Suprapubic skin (tissue), 4 donors: Measurements from ENCODE around the gene COL26A1. TPM values are rescaled to one million over a fixed set of nuclear protein-coding genes. Genes with fewer than 3 reads are reported as not detected.
"Not testable (repeated sequence)": the region's sequence is repeated elsewhere in the genome, so short reads cannot be mapped to it uniquely, and the experiment has no call there.

Experiments used
- DNase-seq, 2 donors: peaks; one replicate each; pipeline ENCODE4 v3.0.0-alpha.2; 2019; ENCODE audit warnings: low spot score in 2 of 2
- H3K27ac ChIP-seq: fragments of 200-600 bp; sonication (generic); one replicate; pipeline ENCODE4 v1.5.1; 2019
- H3K27me3 ChIP-seq: fragments of 200-600 bp; sonication (generic); one replicate; pipeline ENCODE4 v1.5.1; 2019
- H3K36me3 ChIP-seq: fragments of 200-600 bp; sonication (generic); one replicate; pipeline ENCODE4 v1.5.1; 2019
- H3K4me1 ChIP-seq: fragments of 200-600 bp; sonication (generic); one replicate; pipeline ENCODE4 v1.5.1; 2019
- H3K4me3 ChIP-seq: fragments of 200-600 bp; sonication (generic); one replicate; pipeline ENCODE4 v1.5.1; 2019; ENCODE audit warnings: mild to moderate bottlenecking
- H3K9me3 ChIP-seq: fragments of 200-600 bp; sonication (generic); one replicate; pipeline ENCODE4 v1.5.1; 2019
- EP300 ChIP-seq: sonication (generic); formaldehyde crosslinking; IDR thresholded peaks from one replicate; pipeline ENCODE4 v1.6.1; 2017; ENCODE audit warnings: antibody characterized with exemption
- POLR2A ChIP-seq, 2 donors: fragments of 450-650 bp; IDR thresholded peaks; one replicate each; pipeline ENCODE4 v1.6.1; 2017; ENCODE audit warnings: antibody characterized with exemption in 2 of 2, mild to moderate bottlenecking in 2 of 2, moderate library complexity in 2 of 2
- POLR2AphosphoS5 ChIP-seq, 3 donors: sonication (generic); formaldehyde crosslinking; IDR thresholded peaks; one replicate each; pipeline ENCODE4 v1.6.1; 2017; ENCODE audit warnings: antibody characterized with exemption in 3 of 3
- whole genome bisulfite sequencing: methylation state at CpG from one replicate; pipeline ENCODE4 v1.1.5; 2018; 5-methylcytosine and 5-hydroxymethylcytosine counted together
- total RNA-seq, 4 donors: library from RNA; depleted of rRNA; stranded (reverse); fragments of >200 nt; gene quantifications; one replicate each; pipeline ENCODE4 v1.1.0, GENCODE V29; 2016
- TF ChIP-seq, protein P1 (sequence below), 2 donors: fragments of 200-600 bp in 1 of 2; fragments of 450-650 bp in 1 of 2; sonication (generic) in 1 of 2; IDR thresholded peaks; one replicate each; pipeline ENCODE4 v1.5.1; 2016 to 2019; ENCODE audit warnings: antibody characterized with exemption in 2 of 2, mild to moderate bottlenecking in 1 of 2, moderate library complexity in 1 of 2

The COL26A1 gene
- total RNA-seq, 4 donors from 2014 or later = 1.1 TPM; not detected in 3

DNA sequence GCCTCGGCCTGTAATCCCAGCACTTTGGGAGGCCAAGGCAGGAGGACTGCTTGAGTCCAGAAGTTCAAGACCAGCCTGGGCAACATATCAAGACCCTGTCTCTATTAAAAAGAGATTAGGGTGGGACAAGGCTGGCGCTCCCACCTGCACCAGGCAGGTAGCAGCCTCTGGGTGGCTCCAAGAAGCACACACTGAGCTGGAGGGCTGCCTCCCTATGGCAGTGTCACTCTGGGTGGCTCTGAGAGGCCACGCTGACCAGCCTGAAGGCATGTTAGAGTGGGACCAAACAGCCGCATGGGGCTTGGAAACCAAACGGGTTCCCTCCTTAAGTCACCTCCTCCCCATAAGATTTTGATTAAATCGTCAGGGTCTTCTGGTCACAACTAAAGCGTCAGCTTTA lies 19.8 kb upstream of the COL26A1 start:
- no peak for TF ChIP-seq EP300
- no peak for TF ChIP-seq POLR2AphosphoS5 (IDR thresholded peaks at IDR 0.05)
- TF ChIP-seq, protein P1, sequence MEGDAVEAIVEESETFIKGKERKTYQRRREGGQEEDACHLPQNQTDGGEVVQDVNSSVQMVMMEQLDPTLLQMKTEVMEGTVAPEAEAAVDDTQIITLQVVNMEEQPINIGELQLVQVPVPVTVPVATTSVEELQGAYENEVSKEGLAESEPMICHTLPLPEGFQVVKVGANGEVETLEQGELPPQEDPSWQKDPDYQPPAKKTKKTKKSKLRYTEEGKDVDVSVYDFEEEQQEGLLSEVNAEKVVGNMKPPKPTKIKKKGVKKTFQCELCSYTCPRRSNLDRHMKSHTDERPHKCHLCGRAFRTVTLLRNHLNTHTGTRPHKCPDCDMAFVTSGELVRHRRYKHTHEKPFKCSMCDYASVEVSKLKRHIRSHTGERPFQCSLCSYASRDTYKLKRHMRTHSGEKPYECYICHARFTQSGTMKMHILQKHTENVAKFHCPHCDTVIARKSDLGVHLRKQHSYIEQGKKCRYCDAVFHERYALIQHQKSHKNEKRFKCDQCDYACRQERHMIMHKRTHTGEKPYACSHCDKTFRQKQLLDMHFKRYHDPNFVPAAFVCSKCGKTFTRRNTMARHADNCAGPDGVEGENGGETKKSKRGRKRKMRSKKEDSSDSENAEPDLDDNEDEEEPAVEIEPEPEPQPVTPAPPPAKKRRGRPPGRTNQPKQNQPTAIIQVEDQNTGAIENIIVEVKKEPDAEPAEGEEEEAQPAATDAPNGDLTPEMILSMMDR (IDR thresholded peaks at IDR 0.05) = no peak
- no peak for TF ChIP-seq POLR2A (IDR thresholded peaks at IDR 0.05)
- 72% methylated on average over 6 of the region's 7 CpGs for WGBS
- H3K27ac ChIP-seq = no peak overlapping the region
- H3K36me3 ChIP-seq = no peaks in the 10 kb centered on the region
- no peaks in the 10 kb centered on the region for H3K4me1 ChIP-seq
- no peak overlapping the region for H3K4me3 ChIP-seq
- DNase-seq = no peak
- no peaks in the 10 kb centered on the region for H3K9me3 ChIP-seq
- H3K27me3 ChIP-seq = peaks cover 3% of the 10 kb centered on the region

DNA sequence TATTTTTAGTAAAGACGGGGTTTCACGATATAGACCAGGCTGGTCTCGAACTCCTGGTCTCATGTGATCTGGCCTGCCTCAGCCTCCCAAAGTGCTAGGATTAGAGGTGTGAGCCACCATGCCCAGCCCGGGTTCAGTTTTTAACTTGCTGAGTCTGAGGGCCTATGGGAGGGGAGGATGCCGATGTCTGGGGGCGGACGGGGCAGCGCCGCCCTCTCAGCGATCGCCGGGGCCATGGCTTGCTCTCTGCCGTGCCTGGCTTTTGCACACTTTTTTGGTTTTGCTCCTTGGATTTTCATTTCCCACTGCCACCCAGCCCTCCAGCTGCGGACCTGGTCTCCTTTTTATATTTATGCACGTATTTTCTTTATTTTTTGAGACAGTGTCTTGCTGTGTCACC lies 15.2 kb upstream of the COL26A1 start:
- no peak overlapping the region for H3K27ac ChIP-seq
- TF ChIP-seq, protein P1 (IDR thresholded peaks at IDR 0.05) = no peak
- no peak for TF ChIP-seq POLR2AphosphoS5 (IDR thresholded peaks at IDR 0.05)
- no peak for TF ChIP-seq POLR2A (IDR thresholded peaks at IDR 0.05)
- WGBS = 88% methylated on average over 14 of the region's 15 CpGs
- H3K36me3 ChIP-seq = no peaks in the 10 kb centered on the region
- no peaks in the 10 kb centered on the region for H3K9me3 ChIP-seq
- no peak overlapping the region for H3K4me3 ChIP-seq
- peaks cover 17% of the 10 kb centered on the region for H3K27me3 ChIP-seq
- peaks cover 5% of the 10 kb centered on the region for H3K4me1 ChIP-seq
- no peak for DNase-seq

DNA sequence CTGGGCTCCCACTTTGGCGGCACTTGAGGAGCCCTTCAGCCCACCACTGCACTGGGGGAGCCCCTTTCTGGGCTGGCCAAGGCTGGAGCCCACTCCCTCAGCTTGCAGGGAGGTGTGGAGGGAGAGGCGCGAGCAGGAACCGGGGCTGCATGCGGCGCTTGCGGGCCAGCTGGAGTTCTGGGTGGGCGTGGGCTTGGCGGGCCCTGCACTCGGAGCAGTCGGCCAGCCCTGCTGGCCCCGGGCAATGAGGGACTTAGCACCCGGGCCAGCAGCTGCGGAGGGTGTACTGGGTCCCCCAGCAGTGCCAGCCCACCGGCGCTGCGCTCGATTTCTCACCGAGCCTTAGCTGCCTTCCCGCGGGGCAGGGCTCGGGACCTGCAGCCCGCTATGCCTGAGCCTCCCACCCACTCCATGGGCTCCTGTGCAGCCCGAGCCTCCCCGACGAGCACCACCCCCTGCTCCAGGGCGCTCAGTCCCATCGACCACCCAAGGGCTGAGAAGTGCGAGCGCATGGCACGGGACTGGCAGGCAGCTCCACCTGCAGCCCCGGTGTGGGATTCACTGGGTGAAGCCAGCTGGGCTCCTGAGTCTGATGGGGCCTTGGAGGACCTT lies 14.1 kb upstream of the COL26A1 start:
- H3K4me1 ChIP-seq, DNase-seq, H3K36me3 ChIP-seq, H3K27ac ChIP-seq, H3K4me3 ChIP-seq, H3K9me3 ChIP-seq: not testable (repeated sequence)
- 94% methylated on average over 6 of the region's 32 CpGs for WGBS
- H3K27me3 ChIP-seq = peaks cover 17% of the 10 kb centered on the region

DNA sequence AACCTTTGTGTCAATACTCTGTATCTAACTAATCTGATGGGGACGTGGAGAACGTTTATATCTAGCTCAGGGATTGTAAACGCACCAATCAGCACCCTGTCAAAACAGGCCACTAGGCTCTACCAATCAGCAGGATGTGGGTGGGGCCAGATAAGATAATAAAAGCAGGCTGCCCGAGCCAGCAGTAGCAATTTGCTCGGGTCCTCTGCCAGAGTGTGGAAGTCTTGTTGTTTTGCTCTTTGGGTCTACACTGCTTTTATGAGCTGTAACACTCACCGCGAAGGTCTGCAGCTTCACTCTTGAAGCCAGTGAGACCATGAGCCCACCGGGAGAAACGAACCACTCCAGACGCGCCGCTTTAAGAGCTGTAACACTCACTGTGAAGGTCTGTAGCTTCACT lies 13.4 kb upstream of the COL26A1 start:
- peaks cover 18% of the 10 kb centered on the region for H3K27me3 ChIP-seq
- H3K4me3 ChIP-seq, H3K27ac ChIP-seq, H3K4me1 ChIP-seq, DNase-seq, H3K36me3 ChIP-seq, H3K9me3 ChIP-seq: not testable (repeated sequence)
- WGBS = 83% methylated on average over 12 of the region's 12 CpGs

DNA sequence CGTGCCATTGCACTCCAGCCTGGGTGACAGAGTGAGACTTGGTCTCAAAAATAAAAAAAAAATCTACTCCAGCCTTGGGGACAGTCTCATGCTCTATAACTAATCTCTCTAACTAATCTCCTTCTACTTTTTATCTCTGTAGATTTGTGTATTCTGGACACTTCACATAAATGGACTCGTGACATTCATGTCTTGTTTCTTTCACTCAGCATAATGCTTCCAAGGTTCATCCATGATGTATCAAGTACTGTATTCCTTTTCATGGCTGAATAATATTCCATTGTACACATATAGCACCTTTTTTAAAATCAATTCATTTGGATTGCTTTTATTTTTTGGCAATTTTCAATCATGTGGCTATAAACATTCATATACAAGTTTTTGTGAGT lies 9.8 kb upstream of the COL26A1 start:
- Histone ChIP-seq H3K36me3 (no peaks in the 10 kb centered on the region), H3K9me3 (no peaks in the 10 kb centered on the region), H3K27ac (no peak overlapping the region), H3K27me3 (peaks cover 23% of the 10 kb centered on the region), H3K4me1 (peaks cover 5% of the 10 kb centered on the region), H3K4me3 (no peak overlapping the region)
- no peak for TF ChIP-seq POLR2AphosphoS5 (IDR thresholded peaks at IDR 0.05)
- no peak for DNase-seq
- 46% methylated on average over 2 of the region's 2 CpGs for WGBS

DNA sequence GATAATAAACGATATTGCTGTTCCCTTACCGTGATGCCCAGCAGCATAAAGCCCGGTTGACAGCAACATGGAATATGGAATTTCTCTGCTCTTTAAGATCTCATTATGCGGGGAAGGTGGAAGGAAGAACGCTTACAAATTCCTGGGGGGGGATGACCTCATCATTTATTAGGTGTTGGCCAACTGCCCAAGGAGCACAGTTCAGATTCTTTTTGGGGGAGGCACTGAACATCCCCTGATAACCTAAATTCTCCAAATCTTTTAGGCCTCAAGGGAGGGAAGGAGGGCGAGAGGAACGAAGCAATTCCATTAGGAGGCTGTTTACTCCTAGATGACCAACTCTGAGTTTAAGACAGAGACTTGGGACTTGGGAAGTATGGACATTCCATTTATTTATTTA lies 5.2 kb upstream of the COL26A1 start:
- Histone ChIP-seq H3K4me3 (no peak overlapping the region), H3K4me1 (peaks cover 2% of the 10 kb centered on the region), H3K27me3 (peaks cover 30% of the 10 kb centered on the region), H3K36me3 (no peaks in the 10 kb centered on the region), H3K9me3 (no peaks in the 10 kb centered on the region), H3K27ac (no peak overlapping the region)
- DNase-seq = no peak
- WGBS = 59% methylated on average over 7 of the region's 7 CpGs
- TF ChIP-seq POLR2AphosphoS5 (IDR thresholded peaks at IDR 0.05) (no peak), POLR2A (IDR thresholded peaks at IDR 0.05) (no peak), EP300 (no peak)
- TF ChIP-seq, protein P1 (IDR thresholded peaks at IDR 0.05) = no peak

DNA sequence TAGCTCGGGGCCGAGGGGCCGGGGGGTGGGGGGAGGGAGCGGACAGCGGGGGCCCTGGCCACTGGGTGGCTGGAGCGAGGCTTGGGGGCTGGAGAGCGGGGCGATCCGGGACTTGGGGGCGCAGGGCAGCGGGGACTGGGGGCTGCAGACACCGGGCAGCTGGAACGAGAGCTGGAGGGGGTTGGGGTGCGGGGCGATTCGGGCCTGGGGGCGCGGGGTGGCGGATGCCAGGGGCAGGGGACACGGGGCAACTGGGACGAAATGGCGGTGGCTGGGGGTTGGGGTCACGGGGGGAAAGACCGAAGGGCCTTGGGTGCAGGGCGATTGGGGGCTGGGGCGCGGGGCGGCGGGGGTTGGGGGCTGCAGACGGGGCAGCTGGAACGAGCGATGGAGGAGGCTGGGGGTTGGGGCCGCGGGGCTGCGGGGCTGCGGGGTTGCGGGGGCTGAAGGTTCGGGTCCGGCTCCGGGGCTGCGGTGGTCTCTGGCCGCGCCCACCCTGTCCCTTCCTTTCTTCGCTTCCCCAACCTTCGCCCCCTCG lies 590 bp downstream of the COL26A1 start:
- no peak for DNase-seq
- no peaks in the 10 kb centered on the region for H3K36me3 ChIP-seq
- no peak overlapping the region for H3K27ac ChIP-seq
- H3K9me3 ChIP-seq = no peaks in the 10 kb centered on the region
- peaks cover 21% of the 10 kb centered on the region for H3K4me1 ChIP-seq
- peak overlapping the region; percentile 48 for H3K4me3 ChIP-seq
- 9% methylated on average over 7 of the region's 46 CpGs for WGBS
- TF ChIP-seq POLR2A (IDR thresholded peaks at IDR 0.05) (no peak), EP300 (no peak), POLR2AphosphoS5 (IDR thresholded peaks at IDR 0.05) (no peak)
- TF ChIP-seq, protein P1 (IDR thresholded peaks at IDR 0.05) = no peak
- peaks cover 78% of the 10 kb centered on the region for H3K27me3 ChIP-seq
